Globus pallidus (tissue), 1 donor: Measurements from ENCODE around the gene GSTCD.
A peak's percentile ranks its signal among the peaks of the same experiment; 100 is the strongest.
"Not testable (repeated sequence)": the region's sequence is repeated elsewhere in the genome, so short reads cannot be mapped to it uniquely, and the experiment has no call there.

ENCODE experiments used
- DNase-seq: peaks from one replicate; pipeline ENCODE4 v3.0.0-alpha.2; 2015; ENCODE audit warnings: low spot score

Gene GSTCD

GRCh38 chr4:105708181-105709080, at the start of gene GSTCD, which contains the start of gene INTS12:
Gene GSTCD, plus strand, starts transcription at chr4:105708784. Its CDS starts 8,830 bp downstream, at chr4:105717614.
Gene INTS12, minus strand, starts transcription at chr4:105708689. Its CDS starts 8,684 bp downstream, at chr4:105700005.
- peak; percentile 90 for DNase-seq

- DNase-seq, result no peak
These were observed 49.4 kb upstream of the GSTCD start for GRCh38 chr4:105659190-105659589.

- no peak for DNase-seq
These were observed 47.6 kb upstream of the GSTCD start for GRCh38 chr4:105661028-105661427.

GRCh38 chr4:105662935-105663675, 45.5 kb upstream of the GSTCD start:
- no peak for DNase-seq

- DNase-seq, result peak; percentile 11
These were observed 41.9 kb upstream of the GSTCD start for GRCh38 chr4:105666693-105667092.

GRCh38 chr4:105670684-105671083, 37.9 kb upstream of the GSTCD start:
- no peak for DNase-seq

GRCh38 chr4:105671301-105671700, 37.3 kb upstream of the GSTCD start:
- DNase-seq, result no peak

GRCh38 chr4:105674011-105674410, 34.6 kb upstream of the GSTCD start:
- no peak for DNase-seq

GRCh38 chr4:105677709-105678108, 30.9 kb upstream of the GSTCD start:
- no peak for DNase-seq

GRCh38 chr4:105679186-105679585, 29.4 kb upstream of the GSTCD start:
- no peak for DNase-seq

GRCh38 chr4:105683038-105683437, 25.5 kb upstream of the GSTCD start:
- DNase-seq, result no peak

GRCh38 chr4:105686571-105686970, 22.0 kb upstream of the GSTCD start:
- DNase-seq, result no peak

- DNase-seq, result not testable (repeated sequence)
These were observed 13.8 kb upstream of the GSTCD start for GRCh38 chr4:105694812-105695211.

- DNase-seq, result not testable (repeated sequence)
These were observed 12.8 kb upstream of the GSTCD start for GRCh38 chr4:105695832-105696231.

- DNase-seq, result no peak
These were observed 10.0 kb upstream of the GSTCD start for GRCh38 chr4:105698607-105699006.

- no peak for DNase-seq
These were observed 803 bp upstream of the GSTCD start for GRCh38 chr4:105707782-105708180.

- DNase-seq, result no peak
These were observed 482 bp downstream of the GSTCD start for GRCh38 chr4:105709081-105709450.

GRCh38 chr4:105710012-105710600, 1.5 kb downstream of the GSTCD start:
- no peak for DNase-seq

GRCh38 chr4:105710678-105711077, 2.1 kb downstream of the GSTCD start:
- DNase-seq, result no peak

- no peak for DNase-seq
These were observed 4.2 kb downstream of the GSTCD start for GRCh38 chr4:105712766-105713165.

GRCh38 chr4:105714071-105714521, 5.5 kb downstream of the GSTCD start:
- no peak for DNase-seq

- DNase-seq, result no peak
These were observed 6.3 kb downstream of the GSTCD start for GRCh38 chr4:105714932-105715331.
